GM18520 (cell line): ENCODE measurements around the gene SLC38A2.
A peak's percentile ranks its signal among the peaks of the same experiment; 100 is the strongest.
"Not testable (repeated sequence)": the region's sequence is repeated elsewhere in the genome, so short reads cannot be mapped to it uniquely, and the experiment has no call there.

Source experiments
- ATAC-seq: cut with Tn5 transposase; IDR thresholded peaks from one replicate; pipeline ENCODE4 v1.9.1; 2021; ENCODE audit not compliant: unreplicated experiment

The SLC38A2 gene

GRCh38 chr12:46372544-46373300 lies at the start of gene SLC38A2:
TSS of gene SLC38A2 (minus strand) at chr12:46372773. CDS start at chr12:46371293, 1,480 bp downstream.
- ATAC-seq = peak; percentile 70

DNA sequence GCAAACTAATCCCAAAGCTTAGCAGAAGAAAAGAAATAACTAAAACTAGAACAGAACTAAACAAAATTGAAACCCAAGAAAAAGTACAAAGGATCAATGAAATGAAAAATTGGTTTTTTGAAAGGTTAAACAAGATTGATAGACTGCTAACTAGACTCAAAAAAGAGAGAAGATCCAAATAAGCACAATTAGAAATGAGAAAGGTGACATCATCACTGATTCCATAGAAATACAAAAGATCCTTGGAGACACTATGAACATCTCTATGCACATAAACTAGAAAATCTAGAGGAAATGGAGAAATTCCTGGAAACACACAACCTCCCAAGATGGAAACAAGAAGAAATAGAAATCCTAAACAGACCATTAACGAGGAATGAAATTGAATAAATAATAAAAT lies 47.1 kb upstream of the SLC38A2 start:
- ATAC-seq = no peak

GRCh38 chr12:46415552-46415951 lies 43.0 kb upstream of the SLC38A2 start:
- ATAC-seq = no peak

DNA sequence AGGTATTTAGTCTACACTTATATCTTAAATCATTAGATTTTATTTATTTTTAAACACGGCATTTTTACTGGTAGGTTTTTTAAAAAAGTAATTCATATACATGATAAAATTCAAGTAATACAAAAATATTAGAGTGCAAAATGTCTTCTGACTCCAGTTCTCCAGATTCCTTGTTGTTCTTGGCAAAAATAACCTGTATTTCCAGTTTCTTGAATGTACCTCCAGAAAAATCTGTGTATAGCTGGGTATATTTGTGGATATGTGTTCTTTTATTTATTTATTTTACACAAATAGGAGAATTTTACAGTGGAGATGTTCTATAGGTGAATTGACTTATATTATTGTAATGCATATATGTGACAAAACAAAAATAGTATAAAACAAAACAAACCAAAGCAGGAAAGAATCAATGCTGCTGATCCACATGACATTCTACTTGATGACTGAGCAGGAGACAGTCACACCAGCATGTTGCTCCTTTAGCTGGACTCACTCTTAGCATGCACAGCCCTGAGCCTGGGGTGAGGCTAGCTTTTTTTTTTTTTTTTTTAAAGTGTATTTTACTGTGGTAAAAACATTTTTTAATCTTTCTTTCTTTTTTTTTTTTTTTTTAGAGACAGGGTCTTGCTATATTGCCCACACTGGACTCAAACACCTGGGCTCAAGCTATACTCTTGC lies 42.2 kb upstream of the SLC38A2 start:
- ATAC-seq = no peak

DNA sequence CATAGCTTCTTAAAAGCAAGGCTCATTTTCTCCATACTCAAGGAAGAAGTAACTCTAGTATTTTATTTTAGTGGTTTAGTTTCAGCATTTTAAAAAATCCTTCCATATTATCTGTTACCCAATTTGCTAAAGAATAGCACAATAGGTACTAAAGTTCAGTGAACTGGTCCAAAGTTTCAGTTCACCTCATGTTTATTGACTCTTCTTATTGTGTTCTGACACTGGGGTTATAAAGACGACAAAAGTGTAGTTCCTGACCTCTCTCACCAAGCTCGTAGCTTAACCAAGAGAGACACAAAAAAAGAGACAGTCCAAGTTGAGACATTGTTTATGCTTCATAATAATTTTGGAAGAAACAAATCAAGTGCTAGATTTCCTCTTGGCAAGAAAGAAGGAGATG lies 40.8 kb upstream of the SLC38A2 start:
- no peak for ATAC-seq

DNA sequence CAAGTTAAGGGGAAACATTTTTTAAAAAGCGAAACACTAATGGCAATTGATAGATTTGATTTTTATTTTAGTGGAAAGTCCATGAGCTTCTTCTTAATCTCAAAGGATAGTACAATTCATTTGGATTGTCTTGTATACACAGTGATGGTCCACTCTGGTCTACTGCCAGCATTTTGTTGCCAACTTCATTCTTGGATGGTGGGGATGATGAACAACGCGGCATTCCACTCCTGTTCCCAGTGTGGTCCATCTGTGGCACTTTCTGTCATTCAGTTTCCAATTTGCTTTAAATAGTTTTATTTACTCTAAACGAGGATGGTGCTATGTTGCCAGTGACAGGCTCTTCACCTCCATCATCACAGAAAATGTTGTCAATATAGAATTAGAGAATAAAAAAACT lies 40.3 kb upstream of the SLC38A2 start:
- no peak for ATAC-seq

DNA sequence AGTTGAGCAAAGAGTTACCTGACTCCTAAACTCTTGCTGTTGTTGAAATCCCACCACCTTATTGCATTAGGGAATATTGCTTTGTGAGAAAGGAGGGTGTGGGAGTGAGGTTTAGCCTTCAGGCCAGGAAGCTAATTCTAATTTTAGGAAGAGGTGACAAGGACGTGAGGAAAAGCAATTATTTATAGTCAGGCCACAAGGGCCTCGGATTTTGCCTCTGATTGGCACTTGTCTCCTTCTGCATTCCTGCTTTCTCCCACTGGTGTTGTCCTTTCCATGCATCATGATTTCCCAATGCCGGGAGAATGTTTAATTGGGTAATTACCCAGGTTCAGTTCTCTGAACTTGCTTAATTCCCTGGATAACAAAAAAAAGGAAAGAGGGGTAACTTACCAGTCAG lies 37.9 kb upstream of the SLC38A2 start:
- ATAC-seq = no peak

DNA sequence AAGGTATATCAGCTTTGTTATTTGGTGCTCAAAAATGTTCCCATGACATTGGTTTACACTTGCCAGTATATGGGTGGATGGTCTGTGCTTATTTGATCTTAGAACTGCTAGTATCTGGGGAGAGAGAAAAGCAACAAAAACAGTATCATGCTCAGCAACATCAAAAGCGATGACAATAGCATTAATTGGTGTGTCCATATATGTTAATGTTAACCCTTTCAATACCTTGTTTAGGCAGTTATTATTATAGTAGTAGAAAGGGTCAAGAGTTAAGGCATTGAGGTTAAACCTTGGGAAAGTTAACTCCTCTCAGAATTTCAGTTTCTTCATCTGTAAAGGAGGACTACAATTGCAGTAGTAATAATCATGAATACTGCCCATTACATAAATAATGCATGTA lies 37.4 kb upstream of the SLC38A2 start:
- ATAC-seq = no peak

GRCh38 chr12:46409342-46409741 lies 36.8 kb upstream of the SLC38A2 start:
- no peak for ATAC-seq

DNA sequence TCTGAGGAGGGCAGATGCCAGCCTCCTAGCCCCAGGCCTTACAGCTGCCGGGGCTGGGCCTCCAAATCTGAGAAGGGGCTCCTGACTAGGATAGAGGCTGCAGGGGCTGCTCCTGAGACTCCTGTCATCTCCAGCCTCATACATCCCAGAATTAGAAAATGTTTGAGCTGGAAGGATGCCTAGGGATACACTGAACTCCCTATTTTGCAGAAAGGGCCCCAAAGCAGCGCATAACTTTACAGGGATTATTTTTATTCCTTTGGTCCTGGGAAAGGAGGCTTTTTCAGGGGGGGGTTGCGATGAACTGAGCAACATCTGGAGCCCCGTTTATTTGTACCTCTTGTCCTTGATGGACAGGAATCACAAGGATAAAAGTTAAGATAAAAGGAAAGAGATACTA lies 35.9 kb upstream of the SLC38A2 start:
- no peak for ATAC-seq

DNA sequence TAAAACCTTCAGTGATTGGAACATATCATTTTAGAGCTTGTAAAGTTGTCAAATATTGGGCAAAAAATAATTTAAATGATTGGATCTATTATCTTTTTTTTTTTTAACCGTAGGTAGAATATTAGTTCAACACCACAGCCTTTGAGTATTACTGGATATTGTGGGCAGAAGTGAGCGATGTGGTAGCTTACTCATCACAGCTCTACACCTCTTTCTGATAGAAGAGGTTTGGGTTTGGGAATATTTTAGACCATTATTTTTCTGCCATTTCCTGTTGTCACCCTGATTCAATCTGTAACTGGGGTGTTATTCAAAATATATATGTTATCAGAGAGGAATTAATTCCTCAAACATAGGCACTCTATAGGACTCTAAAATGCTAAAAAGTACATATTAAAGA lies 34.8 kb upstream of the SLC38A2 start:
- no peak for ATAC-seq

- ATAC-seq = no peak
Measured at GRCh38 chr12:46406352-46407027, 33.9 kb upstream of the SLC38A2 start.

DNA sequence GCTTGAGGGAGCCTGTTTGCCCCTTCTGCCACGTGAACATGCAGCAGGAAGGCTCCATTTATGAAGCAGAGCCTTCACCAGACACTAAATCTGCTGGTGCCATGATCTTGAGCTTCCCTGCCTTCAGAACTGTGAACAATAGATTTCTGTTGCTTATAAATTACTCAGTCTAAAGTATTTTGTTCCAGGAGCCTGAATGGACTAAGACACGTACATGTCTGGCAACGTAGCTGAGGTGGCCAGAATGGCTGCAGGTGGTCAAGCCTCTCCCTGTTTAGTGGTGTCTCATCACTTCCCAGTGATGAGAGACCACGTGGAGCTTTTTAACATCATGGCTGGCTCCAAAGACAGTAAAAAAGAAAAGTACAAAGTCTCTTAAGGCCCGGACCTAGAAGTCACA lies 32.2 kb upstream of the SLC38A2 start:
- no peak for ATAC-seq

DNA sequence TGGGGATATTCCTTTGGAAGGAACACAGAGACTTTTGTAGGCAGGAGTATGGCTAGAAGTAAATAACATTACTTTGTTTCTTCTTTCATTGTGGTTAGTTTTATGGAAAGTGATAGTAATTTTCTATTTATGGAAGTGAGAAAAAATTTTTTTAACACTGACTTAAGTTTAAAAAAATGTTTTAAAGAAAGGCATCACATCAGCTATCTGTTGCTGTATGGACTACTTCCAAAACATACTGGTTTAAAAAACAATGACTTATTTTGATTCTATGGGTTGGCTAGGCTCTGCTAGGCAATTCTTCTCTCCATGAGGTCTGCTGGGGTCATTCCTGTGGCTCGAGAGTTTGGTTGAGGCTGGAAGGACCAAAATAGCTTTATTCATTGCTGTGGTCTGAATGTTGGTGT lies 31.7 kb upstream of the SLC38A2 start:
- no peak for ATAC-seq

GRCh38 chr12:46403719-46404070 lies 31.1 kb upstream of the SLC38A2 start:
- no peak for ATAC-seq

DNA sequence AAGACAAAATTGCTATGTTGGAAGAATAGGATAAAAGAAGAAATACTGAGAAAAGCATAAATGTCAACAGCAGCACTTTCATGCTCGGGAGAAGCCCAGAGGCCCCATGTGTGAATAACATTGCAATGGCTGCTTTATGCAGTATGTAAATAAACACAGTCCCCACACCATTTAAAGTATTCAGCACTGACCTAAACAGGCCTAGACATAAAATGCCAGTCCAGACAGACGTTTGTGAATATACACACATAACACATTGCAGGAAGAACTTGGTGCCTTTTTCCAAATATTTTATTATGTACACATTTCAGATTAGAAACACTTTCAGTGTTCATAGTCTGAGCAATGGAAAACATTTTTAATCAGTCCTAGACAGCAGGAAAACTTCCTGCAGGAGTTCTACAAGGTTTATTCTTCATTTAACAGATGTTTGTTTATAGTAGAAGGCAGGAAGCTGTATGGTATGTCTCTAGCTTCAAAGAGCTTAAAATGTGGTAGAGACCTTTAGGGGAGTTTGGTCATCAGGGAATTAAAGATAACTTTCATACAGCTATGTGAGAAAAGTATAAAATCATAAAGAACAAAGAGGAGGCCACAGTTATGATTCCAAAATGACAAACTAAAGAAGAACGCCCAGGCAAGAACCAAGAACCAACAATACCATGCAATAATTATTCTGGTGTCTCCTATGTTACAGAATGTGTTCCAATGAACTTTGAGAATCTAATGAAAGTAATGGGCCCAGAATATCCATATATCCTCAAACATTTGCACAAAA lies 30.6 kb upstream of the SLC38A2 start:
- ATAC-seq = no peak

DNA sequence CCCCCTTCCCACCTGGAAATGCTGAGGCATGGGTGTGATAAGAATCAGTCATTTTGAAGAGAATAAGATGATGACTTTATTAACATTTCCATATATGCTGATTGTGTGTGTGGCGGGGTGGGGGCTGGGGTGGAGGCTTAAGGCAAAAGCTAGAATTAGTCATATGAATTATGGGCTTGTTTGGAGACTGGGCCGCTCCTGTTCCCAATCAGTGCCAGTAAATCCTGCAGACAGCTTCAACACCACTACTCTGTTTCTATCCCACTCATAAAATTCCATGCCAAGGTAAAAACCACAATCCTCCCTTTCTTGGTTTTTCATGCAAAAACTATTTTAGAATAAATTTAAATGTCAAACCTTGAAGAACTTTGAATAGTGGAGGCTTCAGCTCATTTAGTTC lies 29.9 kb upstream of the SLC38A2 start:
- ATAC-seq = no peak

GRCh38 chr12:46401662-46402061 lies 29.1 kb upstream of the SLC38A2 start:
- ATAC-seq = no peak

GRCh38 chr12:46400406-46400805 lies 27.8 kb upstream of the SLC38A2 start:
- ATAC-seq = no peak

- ATAC-seq = not testable (repeated sequence)
Measured at GRCh38 chr12:46399461-46400248, 27.1 kb upstream of the SLC38A2 start.

- no peak for ATAC-seq
Measured at GRCh38 chr12:46396826-46397225, 24.3 kb upstream of the SLC38A2 start.
